ENCODE results near the gene RASD1.

DNA sequence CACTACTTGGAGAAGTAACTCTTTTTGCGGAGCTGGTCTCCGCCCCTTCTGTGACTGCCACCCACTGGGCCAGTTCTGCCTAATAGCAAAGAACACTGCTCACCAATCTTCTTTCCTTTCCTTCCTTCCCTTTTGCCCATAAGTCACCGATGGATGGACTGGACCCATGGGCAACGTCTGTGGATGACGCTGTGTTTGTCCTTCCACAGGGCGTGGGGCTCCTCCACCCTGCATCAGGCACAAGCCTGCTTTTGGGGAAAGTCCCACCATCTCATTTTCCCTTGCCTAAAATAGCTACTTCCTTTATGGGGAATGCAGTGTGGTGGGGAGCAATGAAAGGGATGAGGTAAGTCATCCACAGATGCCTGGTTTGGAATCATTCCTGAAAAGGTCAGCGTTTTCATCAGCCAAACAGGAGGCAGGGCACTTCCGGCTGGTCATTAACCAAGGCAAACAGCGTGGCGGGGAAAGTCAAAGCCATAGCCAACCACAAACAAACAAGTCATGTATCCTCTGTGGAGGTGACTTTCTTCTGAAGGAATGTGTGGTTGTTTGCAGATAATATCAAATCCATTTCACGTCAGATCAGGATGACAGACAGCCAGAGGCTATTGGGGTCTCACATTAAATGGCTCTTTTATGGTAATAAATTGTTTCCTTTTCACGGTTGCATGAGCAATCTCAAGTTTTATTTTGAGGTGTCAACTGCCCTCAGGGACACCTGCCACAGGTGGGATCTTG is 50.1 kb downstream of the RASD1 start:
- TF ChIP-seq, protein P1, sequence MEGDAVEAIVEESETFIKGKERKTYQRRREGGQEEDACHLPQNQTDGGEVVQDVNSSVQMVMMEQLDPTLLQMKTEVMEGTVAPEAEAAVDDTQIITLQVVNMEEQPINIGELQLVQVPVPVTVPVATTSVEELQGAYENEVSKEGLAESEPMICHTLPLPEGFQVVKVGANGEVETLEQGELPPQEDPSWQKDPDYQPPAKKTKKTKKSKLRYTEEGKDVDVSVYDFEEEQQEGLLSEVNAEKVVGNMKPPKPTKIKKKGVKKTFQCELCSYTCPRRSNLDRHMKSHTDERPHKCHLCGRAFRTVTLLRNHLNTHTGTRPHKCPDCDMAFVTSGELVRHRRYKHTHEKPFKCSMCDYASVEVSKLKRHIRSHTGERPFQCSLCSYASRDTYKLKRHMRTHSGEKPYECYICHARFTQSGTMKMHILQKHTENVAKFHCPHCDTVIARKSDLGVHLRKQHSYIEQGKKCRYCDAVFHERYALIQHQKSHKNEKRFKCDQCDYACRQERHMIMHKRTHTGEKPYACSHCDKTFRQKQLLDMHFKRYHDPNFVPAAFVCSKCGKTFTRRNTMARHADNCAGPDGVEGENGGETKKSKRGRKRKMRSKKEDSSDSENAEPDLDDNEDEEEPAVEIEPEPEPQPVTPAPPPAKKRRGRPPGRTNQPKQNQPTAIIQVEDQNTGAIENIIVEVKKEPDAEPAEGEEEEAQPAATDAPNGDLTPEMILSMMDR (IDR thresholded peaks at IDR 0.05; ENCODE audit: poor library complexity) = no peak
- TF ChIP-seq EZH2phosphoT487 (IDR thresholded peaks at IDR 0.05; ENCODE audit: low read depth, severe bottlenecking, unreplicated experiment) (no peak), EZH2 (IDR thresholded peaks at IDR 0.05; ENCODE audit: borderline replicate concordance) (no peak)
